Measurements from ENCODE around the gene HOXC11. TPM values are rescaled to one million over a fixed set of nuclear protein-coding genes. Genes with fewer than 3 reads are reported as not detected.

Gene HOXC11
- total RNA-seq, 4 donors from 2014 or later = not detected

DNA sequence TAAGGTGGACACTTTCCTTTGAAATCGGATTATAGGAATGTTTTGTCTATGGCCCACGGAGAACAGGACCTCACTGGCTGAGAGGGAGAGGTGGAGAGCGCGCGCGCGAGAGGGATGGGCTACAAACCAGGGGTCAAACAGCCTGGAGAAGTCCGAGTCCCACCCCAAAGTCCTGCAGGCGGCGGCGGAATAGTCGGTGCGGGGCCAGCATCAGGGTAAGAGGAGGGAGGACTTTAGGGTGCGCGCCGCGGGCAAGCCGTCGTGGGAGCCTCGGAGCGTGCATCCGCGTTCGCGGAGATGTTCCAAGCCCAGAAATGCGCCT, 32.6 kb downstream of the HOXC11 start:
- Histone ChIP-seq H3K27ac (no peak overlapping the region), H3K9me3 (no peaks in the 10 kb centered on the region), H3K27me3 (peaks cover 98% of the 10 kb centered on the region), H3K36me3 (no peaks in the 10 kb centered on the region), H3K4me3 (no peak overlapping the region), H3K4me1 (peaks cover 0 to 20% (median 15%) of the 10 kb centered on the region in 4 donors)
- DNase-seq = no peak
- WGBS, 2 donors (ENCODE audit: low coverage in 1 of 2) = 4% methylated on average over 26 of the region's 26 CpGs; no CpG with 5 or more reads in 1 of the 2 donors
- TF ChIP-seq, protein P1, sequence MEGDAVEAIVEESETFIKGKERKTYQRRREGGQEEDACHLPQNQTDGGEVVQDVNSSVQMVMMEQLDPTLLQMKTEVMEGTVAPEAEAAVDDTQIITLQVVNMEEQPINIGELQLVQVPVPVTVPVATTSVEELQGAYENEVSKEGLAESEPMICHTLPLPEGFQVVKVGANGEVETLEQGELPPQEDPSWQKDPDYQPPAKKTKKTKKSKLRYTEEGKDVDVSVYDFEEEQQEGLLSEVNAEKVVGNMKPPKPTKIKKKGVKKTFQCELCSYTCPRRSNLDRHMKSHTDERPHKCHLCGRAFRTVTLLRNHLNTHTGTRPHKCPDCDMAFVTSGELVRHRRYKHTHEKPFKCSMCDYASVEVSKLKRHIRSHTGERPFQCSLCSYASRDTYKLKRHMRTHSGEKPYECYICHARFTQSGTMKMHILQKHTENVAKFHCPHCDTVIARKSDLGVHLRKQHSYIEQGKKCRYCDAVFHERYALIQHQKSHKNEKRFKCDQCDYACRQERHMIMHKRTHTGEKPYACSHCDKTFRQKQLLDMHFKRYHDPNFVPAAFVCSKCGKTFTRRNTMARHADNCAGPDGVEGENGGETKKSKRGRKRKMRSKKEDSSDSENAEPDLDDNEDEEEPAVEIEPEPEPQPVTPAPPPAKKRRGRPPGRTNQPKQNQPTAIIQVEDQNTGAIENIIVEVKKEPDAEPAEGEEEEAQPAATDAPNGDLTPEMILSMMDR (IDR thresholded peaks at IDR 0.05) = no peak
- TF ChIP-seq POLR2A (IDR thresholded peaks at IDR 0.05) = no peak
- TF ChIP-seq EP300 (IDR thresholded peaks at IDR 0.05; ENCODE audit: low read depth) = no peak
- no peak for TF ChIP-seq POLR2AphosphoS5 (IDR thresholded peaks at IDR 0.05)
- intact Hi-C loops (cut with DNase I; ENCODE audit: low total_unique reads) = loop anchor here (5.0 kb wide), 2 partner anchors 187 to 202 kb away; no protein-coding TSS in a partner anchor
- in situ Hi-C loops (cut with MboI; ENCODE audit: low pct_ligation_motif_present in 1 of 4, low pct_unique_long_range_greater_than_20kb in 1 of 4, low sequenced_read_pairs in 3 of 4) = loop anchor here in 2 of 4 donors (5.0 kb wide), 2 partner anchors 187 to 197 kb away; no protein-coding TSS in a partner anchor

DNA sequence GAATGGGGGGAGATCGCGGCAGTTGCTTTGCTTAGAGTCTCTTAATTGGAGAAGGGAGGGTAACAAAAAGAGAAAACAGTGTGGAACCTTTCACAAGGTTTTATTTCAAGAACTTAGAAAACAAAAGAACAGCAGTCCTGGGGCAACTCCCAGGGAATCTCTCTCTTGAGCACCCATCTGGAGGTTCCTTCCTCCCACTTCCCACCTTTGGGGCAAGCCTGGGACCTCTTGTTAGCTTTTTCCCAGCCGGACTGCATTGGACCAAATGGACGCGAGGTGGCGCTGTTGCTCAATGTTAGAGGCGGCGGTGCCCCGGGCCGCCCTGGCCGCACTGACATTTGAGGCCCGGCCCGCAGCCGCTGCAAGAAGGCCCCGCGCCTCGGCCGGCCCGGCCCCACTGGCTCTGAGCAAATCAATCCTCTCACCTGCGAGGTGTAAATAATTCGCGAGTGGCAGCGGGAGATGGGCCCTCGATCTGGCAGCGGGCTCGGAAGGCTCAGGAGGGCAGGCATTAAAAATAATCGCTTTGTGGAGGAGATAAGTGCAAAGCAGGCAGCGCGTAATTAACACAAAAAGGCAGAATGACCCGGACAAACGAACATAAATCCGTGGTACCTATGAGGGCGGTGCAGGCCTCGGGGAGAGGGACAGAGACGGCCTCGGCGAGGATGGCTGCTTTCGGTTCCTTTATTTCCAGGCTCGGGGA, 33.1 kb downstream of the HOXC11 start:
- DNase-seq = peak; percentile 88
- Histone ChIP-seq H3K27ac (no peak overlapping the region), H3K36me3 (no peaks in the 10 kb centered on the region), H3K4me3 (peak overlapping the region in 2 of 4 donors; percentile 13 to 32), H3K27me3 (peaks cover 98% of the 10 kb centered on the region), H3K4me1 (peaks cover 0 to 21% (median 14%) of the 10 kb centered on the region in 4 donors), H3K9me3 (no peaks in the 10 kb centered on the region)
- in situ Hi-C loops (cut with MboI; ENCODE audit: low pct_ligation_motif_present in 1 of 4, low pct_unique_long_range_greater_than_20kb in 1 of 4, low sequenced_read_pairs in 3 of 4) (loop anchor here in 2 of 4 donors (5.0 kb wide), 2 partner anchors 186 to 196 kb away; no protein-coding TSS in a partner anchor), intact Hi-C loops (cut with DNase I; ENCODE audit: low total_unique reads) (loop anchor here (5.0 kb wide), 2 partner anchors 186 to 201 kb away; no protein-coding TSS in a partner anchor)
- 4 to 9% methylated on average over 4 to 39 of the region's 39 CpGs for WGBS, 2 donors (ENCODE audit: low coverage in 1 of 2)
- TF ChIP-seq EP300 (IDR thresholded peaks at IDR 0.05; ENCODE audit: low read depth) (no peak), POLR2A (IDR thresholded peaks at IDR 0.05) (no peak), POLR2AphosphoS5 (IDR thresholded peaks at IDR 0.05) (no peak)
- TF ChIP-seq, protein P1 (IDR thresholded peaks at IDR 0.05) = peak; percentile 91 to 96 (median 95)

DNA sequence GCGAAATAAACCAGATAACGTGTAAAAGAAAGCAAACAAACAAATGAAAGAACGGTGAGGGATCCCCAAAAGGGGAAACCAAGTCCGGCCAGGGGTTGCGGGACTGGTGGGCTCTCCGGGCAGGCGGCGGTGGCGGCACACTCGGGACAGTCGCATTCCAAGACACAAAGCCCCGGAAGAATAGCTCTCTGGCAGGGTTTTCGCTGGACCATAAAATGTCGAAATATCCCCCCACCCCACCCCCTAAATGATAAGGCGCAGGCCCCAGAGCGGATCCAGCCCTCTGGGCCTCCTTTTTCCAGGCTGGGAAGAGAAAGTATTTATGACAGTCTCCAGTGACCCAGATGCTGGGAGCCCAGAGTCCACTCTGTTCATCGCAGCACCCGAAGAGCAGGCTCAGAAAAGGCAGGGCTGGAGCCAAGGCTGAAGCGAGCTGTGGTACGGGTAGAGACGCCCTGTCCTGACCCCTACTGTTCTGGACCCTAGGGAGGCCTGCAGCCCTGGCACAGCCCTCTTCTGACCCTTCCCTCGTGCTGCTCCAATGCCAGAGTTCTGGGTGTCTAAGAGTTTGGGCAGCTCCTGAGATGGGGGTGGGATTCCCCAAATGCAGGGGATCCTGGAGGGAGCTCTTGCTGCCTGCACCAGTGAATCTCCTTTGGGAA, 33.8 kb downstream of the HOXC11 start:
- Histone ChIP-seq H3K4me3 (peak overlapping the region in 2 of 4 donors; percentile 13 to 32), H3K4me1 (peaks cover 0 to 28% (median 17%) of the 10 kb centered on the region in 4 donors), H3K9me3 (no peaks in the 10 kb centered on the region), H3K36me3 (no peaks in the 10 kb centered on the region), H3K27ac (no peak overlapping the region), H3K27me3 (peaks cover 98% of the 10 kb centered on the region)
- DNase-seq = no peak
- 10 to 27% methylated on average over 2 to 22 of the region's 22 CpGs for WGBS, 2 donors (ENCODE audit: low coverage in 1 of 2)
- intact Hi-C loops (cut with DNase I; ENCODE audit: low total_unique reads) (loop anchor here (5.0 kb wide), 2 partner anchors 186 to 201 kb away; no protein-coding TSS in a partner anchor), in situ Hi-C loops (cut with MboI; ENCODE audit: low pct_ligation_motif_present in 1 of 4, low pct_unique_long_range_greater_than_20kb in 1 of 4, low sequenced_read_pairs in 3 of 4) (loop anchor here in 2 of 4 donors (5.0 kb wide), 2 partner anchors 186 to 196 kb away; no protein-coding TSS in a partner anchor)
- no peak for TF ChIP-seq POLR2AphosphoS5 (IDR thresholded peaks at IDR 0.05)
- no peak for TF ChIP-seq EP300 (IDR thresholded peaks at IDR 0.05; ENCODE audit: low read depth)
- TF ChIP-seq, protein P1 (IDR thresholded peaks at IDR 0.05) = no peak
- no peak for TF ChIP-seq POLR2A (IDR thresholded peaks at IDR 0.05)

All from transverse colon (tissue), 4 donors.